ENCODE results near the gene PPIE.

The PPIE gene

DNA sequence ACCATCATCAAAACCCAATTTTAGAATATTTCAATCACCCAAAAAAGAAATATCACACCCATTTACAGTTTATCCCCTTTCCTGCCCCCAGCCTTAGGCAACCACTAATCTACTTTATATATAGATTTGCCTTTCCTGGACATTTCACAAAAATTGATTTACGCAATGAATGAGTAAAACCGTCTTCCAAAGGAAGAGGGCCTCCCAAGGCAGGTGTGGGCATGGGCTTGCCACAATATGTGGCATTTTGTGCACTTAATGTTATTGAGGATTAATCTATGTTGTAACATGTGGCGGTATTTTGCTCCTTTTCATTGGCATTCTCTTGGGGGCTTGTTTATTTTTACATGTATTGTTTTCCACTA lies 61.8 kb downstream of the PPIE start:
- in situ Hi-C loops (cut with HindIII; ENCODE audit: low sequenced_read_pairs): loop anchor here (5.0 kb wide), 1 partner anchor 177 kb away; no protein-coding TSS in a partner anchor

DNA sequence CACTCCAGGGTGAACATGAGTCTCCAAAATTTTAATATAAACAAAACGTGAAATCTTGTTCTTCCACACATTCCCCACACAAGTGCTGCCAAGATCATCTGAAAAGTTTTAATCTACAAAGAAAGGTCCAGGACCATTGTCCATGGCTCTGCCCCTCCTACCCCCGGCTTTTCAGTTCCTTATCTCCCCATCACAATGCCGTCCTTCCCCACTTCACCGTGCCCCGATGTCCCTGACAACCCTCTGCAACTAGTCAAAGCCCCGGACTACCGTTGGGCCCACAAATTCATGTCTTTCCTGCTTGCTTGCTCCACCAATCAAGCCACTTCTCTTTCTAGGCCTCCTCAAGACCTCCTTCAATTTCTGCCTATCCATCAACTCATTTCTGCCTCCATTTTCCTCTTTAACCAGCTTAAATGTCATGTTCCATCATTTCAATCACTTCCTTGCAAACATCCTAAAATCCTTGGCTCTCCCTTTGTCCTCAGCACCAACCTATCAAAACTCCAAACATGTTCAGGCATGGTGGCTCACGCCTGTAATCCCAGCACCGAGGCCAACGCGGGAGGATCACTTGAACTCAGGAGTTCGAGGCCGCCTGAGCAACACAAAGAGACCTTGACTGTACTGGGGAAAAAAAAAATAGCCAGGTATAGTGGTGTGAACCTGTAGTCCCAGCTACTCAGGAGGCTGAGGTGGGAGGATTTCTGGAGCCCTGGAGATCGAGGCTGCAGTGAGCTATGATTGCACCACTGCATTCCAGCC lies 64.0 kb downstream of the PPIE start:
- in situ Hi-C loops (cut with HindIII; ENCODE audit: low sequenced_read_pairs): loop anchor here (5.0 kb wide), 1 partner anchor 175 kb away; no protein-coding TSS in a partner anchor

DNA sequence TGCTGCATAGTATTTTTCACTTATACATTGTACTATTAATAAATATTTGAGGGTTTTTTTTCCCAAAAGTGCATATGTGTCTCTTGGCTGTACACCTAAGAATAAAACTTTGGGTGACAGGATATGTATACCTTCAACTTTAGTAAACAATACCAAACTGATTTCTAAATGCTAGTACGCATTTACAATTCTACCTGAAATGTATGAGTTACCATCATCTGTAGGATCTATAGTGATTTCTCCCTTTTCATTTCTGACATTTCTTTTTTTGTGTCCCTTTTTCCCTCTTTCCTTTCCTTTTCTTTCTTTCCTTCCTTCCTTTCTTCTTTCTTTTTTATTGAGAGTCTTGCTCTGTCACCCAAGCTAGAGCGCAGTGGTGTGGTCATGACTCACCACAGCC lies 66.7 kb downstream of the PPIE start:
- in situ Hi-C loops (cut with HindIII; ENCODE audit: low sequenced_read_pairs): no loop called here

DNA sequence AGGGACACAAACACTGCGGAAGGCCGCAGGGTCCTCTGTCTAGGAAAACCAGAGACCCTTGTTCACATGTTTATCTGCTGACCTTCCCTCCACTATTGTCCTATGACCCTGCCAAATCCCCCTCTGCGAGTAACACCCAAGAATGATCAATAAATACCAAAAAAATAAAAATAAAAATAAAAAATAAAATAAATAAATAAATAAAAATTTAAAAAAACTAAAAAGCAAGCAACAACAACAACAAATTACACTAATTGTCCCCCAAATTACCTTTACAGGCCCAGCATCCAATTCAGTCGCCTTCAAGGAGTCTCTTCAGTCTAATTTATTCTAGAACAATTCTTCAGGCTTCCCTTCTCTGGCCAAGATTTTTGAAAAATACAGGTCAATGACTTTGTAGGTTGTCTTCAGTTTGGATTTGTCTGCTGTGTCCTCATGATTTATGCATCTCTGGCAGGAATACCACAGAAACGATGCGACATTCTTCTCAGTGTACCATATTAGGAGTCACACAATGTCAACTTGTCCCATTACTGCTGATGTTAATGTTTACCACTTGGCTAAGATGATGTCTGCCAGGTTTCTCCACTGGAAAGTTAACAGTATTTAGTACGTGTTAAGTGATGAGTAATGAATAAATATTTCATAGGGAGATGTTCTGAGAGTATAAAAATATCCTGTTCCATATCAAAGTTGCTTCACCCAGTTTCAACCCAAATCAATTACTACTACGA lies 70.3 kb downstream of the PPIE start:
- in situ Hi-C loops (cut with HindIII; ENCODE audit: low sequenced_read_pairs): no loop called here

DNA sequence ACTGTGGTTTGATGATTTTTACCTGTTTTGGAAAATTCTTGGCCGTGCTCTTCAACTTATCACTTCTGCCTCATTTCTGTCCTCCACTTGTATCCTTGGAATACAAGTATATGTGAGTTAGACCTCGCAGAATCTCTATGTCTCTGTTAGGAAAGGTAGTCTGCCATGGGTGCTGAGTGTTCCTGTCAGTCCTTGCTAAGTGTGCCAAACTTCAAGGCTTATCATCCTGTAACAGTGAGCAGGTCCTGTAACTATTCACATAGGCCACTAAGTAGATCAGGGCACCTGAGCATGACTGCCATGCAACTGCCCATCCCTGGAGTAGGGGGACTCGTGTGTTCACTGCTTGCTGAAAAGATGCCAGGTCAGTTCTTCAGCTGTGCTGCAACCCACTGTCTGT lies 74.2 kb downstream of the PPIE start:
- in situ Hi-C loops (cut with HindIII; ENCODE audit: low sequenced_read_pairs): no loop called here

Data from endothelial cell of hepatic sinusoid (primary cell).